Neutrophil (primary cell): Measurements from ENCODE around the gene ADGRG6.
"Not testable (repeated sequence)": the region's sequence is repeated elsewhere in the genome, so short reads cannot be mapped to it uniquely, and the experiment has no call there.

ENCODE experiments used
- H3K27ac ChIP-seq: fragments of 200-600 bp; sonication (generic); 2 replicates; pipeline ENCODE4 v1.5.1; 2016; ENCODE audit warnings: mild to moderate bottlenecking, moderate library complexity
- H3K27me3 ChIP-seq: fragments of 200-600 bp; sonication (generic); 2 replicates; pipeline ENCODE4 v1.6.0; 2016; ENCODE audit warnings: mild to moderate bottlenecking
- H3K36me3 ChIP-seq: fragments of 200-600 bp; sonication (generic); 2 replicates; pipeline ENCODE4 v1.5.1; 2017
- H3K4me1 ChIP-seq, 2 experiments: fragments of 200-600 bp in 1 of 2; sonication (generic) in 1 of 2; 1 replicate in 1 of 2; 2 replicates in 1 of 2; pipeline versions ENCODE4 v1.5.1 to v1.6.1; 2013 to 2016; ENCODE audit warnings: low read depth in 1 of 2, low read length in 1 of 2, mild to moderate bottlenecking in 1 of 2, moderate library complexity in 1 of 2; ENCODE audit not compliant: control insufficient read depth in 1 of 2, insufficient read depth in 1 of 2
- H3K4me3 ChIP-seq, 2 experiments: fragments of 200-600 bp in 1 of 2; sonication (generic) in 1 of 2; 1 replicate in 1 of 2; 2 replicates in 1 of 2; pipeline ENCODE4 v1.5.1; 2013 to 2016; ENCODE audit warnings: low read depth in 1 of 2, low read length in 1 of 2, mild to moderate bottlenecking in 1 of 2, moderate library complexity in 1 of 2
- H3K9me3 ChIP-seq: fragments of 200-600 bp; sonication (generic); 2 replicates; pipeline ENCODE4 v1.5.1; 2016
- TF ChIP-seq, protein P1 (sequence below): fragments of 200-600 bp; sonication (generic); IDR thresholded peaks from 2 replicates; pipeline ENCODE4 v1.5.1; 2016; ENCODE audit warnings: antibody characterized with exemption

ADGRG6 gene

DNA sequence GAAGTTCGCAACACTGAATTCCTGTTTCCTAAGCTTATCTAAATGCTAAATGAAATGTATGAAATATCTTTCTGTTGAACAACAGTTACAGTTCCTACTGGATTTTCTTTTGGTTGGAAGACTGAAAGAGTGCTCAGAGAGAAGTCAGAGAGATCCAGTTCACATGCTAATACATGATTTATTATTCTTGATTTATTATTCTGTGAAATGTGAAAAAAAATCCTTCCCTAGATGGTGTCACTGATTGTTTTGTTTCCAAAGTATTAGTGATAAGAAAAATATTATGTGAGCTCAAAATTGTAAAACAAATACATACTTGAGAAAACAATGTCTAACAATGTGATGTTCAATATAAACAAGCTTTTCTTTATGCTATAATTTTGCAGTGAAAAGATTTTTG lies 42.1 kb downstream of the ADGRG6 start:
- TF ChIP-seq, protein P1, sequence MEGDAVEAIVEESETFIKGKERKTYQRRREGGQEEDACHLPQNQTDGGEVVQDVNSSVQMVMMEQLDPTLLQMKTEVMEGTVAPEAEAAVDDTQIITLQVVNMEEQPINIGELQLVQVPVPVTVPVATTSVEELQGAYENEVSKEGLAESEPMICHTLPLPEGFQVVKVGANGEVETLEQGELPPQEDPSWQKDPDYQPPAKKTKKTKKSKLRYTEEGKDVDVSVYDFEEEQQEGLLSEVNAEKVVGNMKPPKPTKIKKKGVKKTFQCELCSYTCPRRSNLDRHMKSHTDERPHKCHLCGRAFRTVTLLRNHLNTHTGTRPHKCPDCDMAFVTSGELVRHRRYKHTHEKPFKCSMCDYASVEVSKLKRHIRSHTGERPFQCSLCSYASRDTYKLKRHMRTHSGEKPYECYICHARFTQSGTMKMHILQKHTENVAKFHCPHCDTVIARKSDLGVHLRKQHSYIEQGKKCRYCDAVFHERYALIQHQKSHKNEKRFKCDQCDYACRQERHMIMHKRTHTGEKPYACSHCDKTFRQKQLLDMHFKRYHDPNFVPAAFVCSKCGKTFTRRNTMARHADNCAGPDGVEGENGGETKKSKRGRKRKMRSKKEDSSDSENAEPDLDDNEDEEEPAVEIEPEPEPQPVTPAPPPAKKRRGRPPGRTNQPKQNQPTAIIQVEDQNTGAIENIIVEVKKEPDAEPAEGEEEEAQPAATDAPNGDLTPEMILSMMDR = no peak
- Histone ChIP-seq H3K27me3 (no peaks in the 10 kb centered on the region), H3K36me3 (no peaks in the 10 kb centered on the region), H3K4me1 (no peaks in the 10 kb centered on the region), H3K27ac (no peak overlapping the region), H3K4me3 (no peak overlapping the region), H3K9me3 (no peaks in the 10 kb centered on the region)

DNA sequence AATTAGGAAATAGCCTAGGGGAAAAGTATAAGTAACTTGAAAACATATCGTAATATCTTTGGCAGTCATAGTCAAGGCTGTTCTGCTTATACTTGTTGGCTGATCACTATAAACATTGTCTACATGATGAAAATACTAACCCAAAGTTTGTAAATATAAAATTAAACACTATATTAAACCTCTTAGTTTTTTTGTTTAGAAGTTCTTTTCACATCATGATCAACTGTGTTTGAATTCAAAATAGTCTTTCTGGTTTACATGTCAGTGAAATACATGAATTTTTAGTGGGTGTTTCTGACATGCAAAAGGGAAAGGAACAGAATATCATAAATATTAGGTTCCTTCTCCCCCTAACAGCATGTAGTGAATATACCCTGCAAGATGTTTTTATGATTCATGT lies 43.5 kb downstream of the ADGRG6 start:
- H3K4me1 ChIP-seq = no peaks in the 10 kb centered on the region
- TF ChIP-seq, protein P1 = no peak
- no peaks in the 10 kb centered on the region for H3K27me3 ChIP-seq
- H3K27ac ChIP-seq = no peak overlapping the region
- H3K9me3 ChIP-seq = no peaks in the 10 kb centered on the region
- H3K4me3 ChIP-seq = no peak overlapping the region
- no peaks in the 10 kb centered on the region for H3K36me3 ChIP-seq

DNA sequence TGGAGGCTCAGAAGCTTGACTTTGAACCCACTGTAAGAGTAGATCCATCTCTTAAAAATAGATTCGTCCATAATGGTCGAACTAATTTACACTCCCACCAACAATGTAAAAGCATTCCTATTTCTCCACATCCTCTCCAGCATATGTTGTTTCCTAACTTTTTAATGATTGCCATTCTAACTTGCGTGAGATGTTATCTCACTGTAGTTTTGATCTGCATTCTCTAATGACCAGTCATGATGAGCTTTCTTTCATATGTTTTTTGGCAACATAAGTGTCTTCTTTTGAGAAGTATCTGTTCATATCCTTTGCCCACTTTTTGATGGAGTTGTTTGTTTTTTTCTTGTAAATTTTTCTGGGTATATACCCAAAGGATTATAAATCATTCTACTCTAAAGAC lies 44.4 kb downstream of the ADGRG6 start:
- H3K4me3 ChIP-seq, H3K4me1 ChIP-seq, H3K36me3 ChIP-seq, H3K27ac ChIP-seq, H3K27me3 ChIP-seq, H3K9me3 ChIP-seq: not testable (repeated sequence)

DNA sequence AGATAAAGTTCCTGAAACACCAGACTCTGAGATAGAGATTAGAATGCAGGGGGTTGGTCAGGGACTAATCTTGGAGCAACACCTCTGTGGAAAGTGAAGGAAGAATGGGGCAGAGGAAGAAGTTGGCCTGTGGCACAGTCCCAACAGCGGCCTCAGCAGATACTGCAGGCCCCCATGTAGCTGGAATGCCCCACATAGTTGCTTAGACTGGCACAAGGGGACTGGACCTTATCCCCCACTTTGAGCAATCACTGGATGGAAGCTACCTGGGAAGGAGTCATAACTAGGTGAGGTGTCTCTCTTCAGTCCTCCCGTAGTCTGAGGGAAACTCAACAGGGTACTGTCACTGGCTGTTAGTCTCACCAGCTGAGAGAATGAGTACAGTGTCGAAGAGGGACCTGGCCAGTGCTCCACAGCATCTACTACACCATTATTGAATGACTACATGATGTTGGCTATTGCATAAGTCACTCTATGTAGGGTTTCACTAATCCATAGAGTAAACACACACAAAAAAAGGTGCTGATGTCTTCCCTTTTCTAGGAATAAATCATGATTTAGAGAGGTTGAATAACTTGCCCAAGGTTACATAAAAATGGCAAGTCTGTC lies 47.5 kb downstream of the ADGRG6 start:
- no peak overlapping the region for H3K4me3 ChIP-seq
- no peaks in the 10 kb centered on the region for H3K27me3 ChIP-seq
- no peaks in the 10 kb centered on the region for H3K4me1 ChIP-seq
- TF ChIP-seq, protein P1 = no peak
- H3K27ac ChIP-seq = no peak overlapping the region
- H3K9me3 ChIP-seq = no peaks in the 10 kb centered on the region
- H3K36me3 ChIP-seq = no peaks in the 10 kb centered on the region

DNA sequence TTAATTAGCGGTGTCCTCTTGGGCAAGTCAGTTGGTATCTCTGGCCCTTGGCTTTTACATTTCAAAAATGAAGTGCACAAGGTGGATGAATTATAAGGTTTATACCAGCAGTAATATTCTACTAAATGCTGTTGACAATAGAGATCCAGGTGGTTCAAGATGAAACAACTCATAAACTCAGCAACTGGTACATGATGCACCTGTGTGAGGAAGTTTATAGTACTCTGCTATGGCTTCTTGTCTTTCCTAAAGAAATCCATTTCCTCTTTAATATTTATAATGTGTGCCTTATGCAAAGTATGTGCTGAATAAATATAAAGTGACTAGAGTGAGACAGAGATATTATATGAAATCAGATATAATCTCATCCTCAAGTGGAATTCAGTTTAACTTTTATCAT lies 48.5 kb downstream of the ADGRG6 start:
- TF ChIP-seq, protein P1 = no peak
- no peaks in the 10 kb centered on the region for H3K4me1 ChIP-seq

DNA sequence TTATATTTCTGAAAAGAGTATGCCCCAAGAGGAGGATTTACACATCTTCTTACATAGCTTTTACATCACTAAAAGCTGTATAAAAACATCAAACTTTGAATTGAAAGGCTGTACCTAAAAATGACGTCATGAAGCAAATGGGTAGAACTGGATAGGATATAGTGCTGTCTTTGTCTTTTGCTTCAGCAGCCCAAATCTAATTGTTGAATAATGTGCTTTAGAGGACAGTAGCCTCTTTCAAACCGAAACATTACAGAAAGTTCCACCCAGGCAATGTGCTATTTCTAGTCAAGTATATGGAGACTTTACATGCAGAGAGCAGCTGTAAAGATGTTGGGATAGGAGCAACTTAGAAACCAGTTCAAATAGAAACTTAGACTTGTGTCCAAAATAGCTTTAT lies 51.9 kb downstream of the ADGRG6 start:
- Histone ChIP-seq H3K9me3 (no peaks in the 10 kb centered on the region), H3K36me3 (no peaks in the 10 kb centered on the region), H3K27ac (no peak overlapping the region), H3K4me1 (no peaks in the 10 kb centered on the region), H3K4me3 (no peak overlapping the region), H3K27me3 (peaks cover 4% of the 10 kb centered on the region)
- TF ChIP-seq, protein P1 = no peak

More for the DNA sequence above, 48.5 kb downstream of the ADGRG6 start:
- Histone ChIP-seq H3K9me3 (no peaks in the 10 kb centered on the region), H3K27me3 (no peaks in the 10 kb centered on the region), H3K4me3 (no peak overlapping the region), H3K27ac (no peak overlapping the region), H3K36me3 (no peaks in the 10 kb centered on the region)
